Measurements from ENCODE around the gene GULP1.

Gene GULP1

GRCh38 chr2:188414869-188415753, 123.4 kb downstream of the GULP1 start:
- no peak for DNase-seq

GRCh38 chr2:188415754-188416083, 124.0 kb downstream of the GULP1 start:
- no peak for DNase-seq

GRCh38 chr2:188416367-188416766, 124.7 kb downstream of the GULP1 start:
- DNase-seq: no peak

GRCh38 chr2:188422726-188423125, 131.1 kb downstream of the GULP1 start:
- DNase-seq: no peak

- DNase-seq: no peak
Observed at GRCh38 chr2:188425266-188425665, 133.6 kb downstream of the GULP1 start.

- no peak for DNase-seq
Observed at GRCh38 chr2:188426121-188426520, 134.4 kb downstream of the GULP1 start.

GRCh38 chr2:188430705-188431104, 139.0 kb downstream of the GULP1 start:
- DNase-seq: no peak

GRCh38 chr2:188434018-188434417, 142.3 kb downstream of the GULP1 start:
- no peak for DNase-seq

GRCh38 chr2:188435115-188435514, 143.4 kb downstream of the GULP1 start:
- DNase-seq: no peak

- DNase-seq: no peak
Observed at GRCh38 chr2:188437537-188437936, 145.9 kb downstream of the GULP1 start.

- DNase-seq: no peak
Observed at GRCh38 chr2:188439986-188440385, 148.3 kb downstream of the GULP1 start.

- DNase-seq: no peak
Observed at GRCh38 chr2:188440849-188441248, 149.2 kb downstream of the GULP1 start.

- DNase-seq: no peak
Observed at GRCh38 chr2:188441288-188441947, 149.7 kb downstream of the GULP1 start.

GRCh38 chr2:188443207-188443606, 151.5 kb downstream of the GULP1 start:
- DNase-seq: no peak

- no peak for DNase-seq
Observed at GRCh38 chr2:188444106-188444835, 152.6 kb downstream of the GULP1 start.

GRCh38 chr2:188449561-188449960, 157.9 kb downstream of the GULP1 start:
- no peak for DNase-seq

GRCh38 chr2:188449971-188450370, 158.3 kb downstream of the GULP1 start:
- DNase-seq: no peak

GRCh38 chr2:188450732-188451483, 159.2 kb downstream of the GULP1 start:
- no peak for DNase-seq

- no peak for DNase-seq
Observed at GRCh38 chr2:188452084-188452483, 160.4 kb downstream of the GULP1 start.

- no peak for DNase-seq
Observed at GRCh38 chr2:188456114-188456909, 164.6 kb downstream of the GULP1 start.

GRCh38 chr2:188459061-188459460, 167.4 kb downstream of the GULP1 start:
- DNase-seq: no peak
